Type B pancreatic cell (in vitro differentiated cells): ENCODE results near the gene PAN2. TPM values are rescaled to one million over a fixed set of nuclear protein-coding genes. Genes with fewer than 3 reads are reported as not detected.

ENCODE experiments used
- DNase-seq: peaks from one replicate; pipeline ENCODE4 v3.0.0; 2021; ENCODE audit warnings: mixed read lengths; ENCODE audit not compliant: unreplicated experiment; ENCODE audit errors: extremely low spot score
- H3K27ac Mint-ChIP-seq: 2 replicates; pipeline ENCODE4 v1.8.0; 2021; ENCODE audit warnings: mild to moderate bottlenecking, mixed read lengths
- H3K27me3 Mint-ChIP-seq: 2 replicates; pipeline ENCODE4 v1.8.0; 2021; ENCODE audit warnings: mixed read lengths
- H3K36me3 Mint-ChIP-seq: 2 replicates; pipeline ENCODE4 v1.8.0; 2021; ENCODE audit warnings: mixed read lengths
- H3K4me1 Mint-ChIP-seq: one replicate; pipeline ENCODE4 v1.8.0; 2021; ENCODE audit warnings: mixed read lengths; ENCODE audit not compliant: unreplicated experiment
- H3K4me3 Mint-ChIP-seq: 2 replicates; pipeline ENCODE4 v1.8.0; 2021; ENCODE audit warnings: mild to moderate bottlenecking, mixed read lengths
- H3K9me3 Mint-ChIP-seq: 2 replicates; pipeline ENCODE4 v1.8.0; 2021; ENCODE audit warnings: mixed read lengths
- CTCF ChIP-seq: fragments of 200-600 bp; sonication (generic); conservative IDR thresholded peaks from 2 replicates; pipeline ENCODE4 v1.5.0; 2021; ENCODE audit warnings: antibody characterized with exemption, mild to moderate bottlenecking
- total RNA-seq: library from RNA; stranded (reverse); gene quantifications from 2 replicates; pipeline ENCODE4 v1.2.1, GENCODE V29; 2021; ENCODE audit warnings: low replicate concordance

Gene PAN2
- total RNA-seq, 1 donor from 2014 or later: 77.5 TPM

GRCh38 chr12:56304872-56305590 is 28.8 kb downstream of the PAN2 start:
- H3K36me3 Mint-ChIP-seq: peaks cover 18% of the 10 kb centered on the region
- no peaks in the 10 kb centered on the region for H3K9me3 Mint-ChIP-seq
- no peak for TF ChIP-seq CTCF
- DNase-seq: no peak
- no peaks in the 10 kb centered on the region for H3K27me3 Mint-ChIP-seq
- H3K4me1 Mint-ChIP-seq: peaks cover 17% of the 10 kb centered on the region
- H3K27ac Mint-ChIP-seq: no peak overlapping the region
- no peak overlapping the region for H3K4me3 Mint-ChIP-seq

- no peak for DNase-seq
- Mint-ChIP-seq H3K36me3 (peaks cover 14% of the 10 kb centered on the region), H3K27ac (no peak overlapping the region), H3K9me3 (no peaks in the 10 kb centered on the region), H3K4me1 (peaks cover 17% of the 10 kb centered on the region), H3K27me3 (no peaks in the 10 kb centered on the region), H3K4me3 (no peak overlapping the region)
- no peak for TF ChIP-seq CTCF
Measured at GRCh38 chr12:56304276-56304675, 29.5 kb downstream of the PAN2 start.

- H3K36me3 Mint-ChIP-seq: peaks cover 13% of the 10 kb centered on the region
- no peak for DNase-seq
- H3K4me1 Mint-ChIP-seq: peaks cover 38% of the 10 kb centered on the region
Measured at GRCh38 chr12:56300644-56301464, 32.9 kb downstream of the PAN2 start.

GRCh38 chr12:56299853-56300643 is 33.8 kb downstream of the PAN2 start, which contains the start of gene CS:
CS (minus strand) TSS chr12:56300330; CDS start chr12:56300201, 129 bp downstream.
- Mint-ChIP-seq H3K36me3 (peaks cover 10% of the 10 kb centered on the region), H3K27me3 (no peaks in the 10 kb centered on the region), H3K27ac (peak within 1 kb of the TSS; percentile 94), H3K4me3 (peak within 1 kb of the TSS; percentile 98), H3K9me3 (no peaks in the 10 kb centered on the region), H3K4me1 (peaks cover 38% of the 10 kb centered on the region)
- no peak for TF ChIP-seq CTCF
- peak; percentile 98 for DNase-seq

More at GRCh38 chr12:56300644-56301464, 32.9 kb downstream of the PAN2 start:
- peak overlapping the region; percentile 98 for H3K4me3 Mint-ChIP-seq
- TF ChIP-seq CTCF: no peak
- no peaks in the 10 kb centered on the region for H3K27me3 Mint-ChIP-seq
- peak overlapping the region; percentile 94 for H3K27ac Mint-ChIP-seq
- H3K9me3 Mint-ChIP-seq: no peaks in the 10 kb centered on the region

- DNase-seq: no peak
- Mint-ChIP-seq H3K9me3 (no peaks in the 10 kb centered on the region), H3K4me1 (peaks cover 38% of the 10 kb centered on the region), H3K27ac (peak overlapping the region; percentile 94), H3K36me3 (peaks cover 8% of the 10 kb centered on the region), H3K4me3 (peak overlapping the region; percentile 98), H3K27me3 (no peaks in the 10 kb centered on the region)
- no peak for TF ChIP-seq CTCF
Measured at GRCh38 chr12:56299308-56299852, 34.4 kb downstream of the PAN2 start.
